ENCODE data around the gene STK32B.
"Not testable (repeated sequence)": the region's sequence is repeated elsewhere in the genome, so short reads cannot be mapped to it uniquely, and the experiment has no call there.

STK32B gene

DNA sequence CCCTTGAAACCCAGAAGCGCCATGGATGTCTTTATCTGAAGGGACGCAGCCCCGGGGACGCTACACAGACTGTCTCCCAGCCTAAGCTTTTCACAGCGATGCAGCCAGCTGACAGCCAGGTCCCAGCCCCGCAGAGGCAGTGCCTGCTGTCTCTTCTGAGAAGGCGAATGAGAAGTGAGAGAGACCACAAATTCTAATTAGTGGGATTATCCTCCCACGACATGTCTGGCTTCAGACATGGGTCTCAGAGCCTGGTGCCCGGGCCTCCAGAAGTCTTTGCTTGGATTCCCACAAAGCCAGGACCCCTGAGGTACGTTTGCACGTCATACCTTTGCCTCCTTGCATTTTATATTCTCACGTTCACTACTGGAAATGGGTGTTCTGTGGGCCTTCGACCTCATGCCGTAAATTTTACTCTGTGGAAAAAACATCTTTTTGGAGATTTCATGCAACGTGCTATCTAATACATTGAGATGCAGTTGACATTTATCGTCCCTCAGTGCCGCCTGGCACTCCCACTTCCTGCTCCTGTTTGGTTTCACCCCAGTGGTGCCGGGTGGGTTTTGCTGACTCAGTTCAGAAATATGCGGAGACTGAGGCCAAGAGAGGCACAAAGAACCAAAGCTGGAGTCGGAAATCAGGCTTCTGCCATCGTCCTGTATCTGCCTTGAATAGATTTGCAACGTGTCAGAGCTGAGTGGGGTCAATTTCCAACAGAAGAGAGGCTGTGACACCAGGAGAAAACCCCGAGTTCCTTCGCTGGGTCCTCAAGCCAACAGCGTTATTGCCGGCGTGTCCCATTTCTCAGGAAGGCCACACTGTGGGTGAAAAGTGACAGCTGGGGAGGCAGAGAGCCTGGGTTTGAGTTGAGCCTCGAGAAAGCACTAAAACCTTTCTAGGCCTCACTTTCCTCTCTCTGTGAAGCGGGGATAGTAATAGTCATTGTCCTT is 114.4 kb downstream of the STK32B start:
- Histone ChIP-seq H3K36me3 (ENCODE audit: insufficient read depth, low read depth, low read length) (no peaks in the 10 kb centered on the region), H3K9me3 (ENCODE audit: insufficient read depth, low read depth, low read length) (no peaks in the 10 kb centered on the region), H3K27me3 (ENCODE audit: insufficient read depth, low read length) (no peaks in the 10 kb centered on the region), H3K4me3 (ENCODE audit: low read length) (no peak overlapping the region), H3K9ac (ENCODE audit: low read depth, low read length) (no peak overlapping the region), H3K27ac (ENCODE audit: low read length) (no peak overlapping the region), H3K4me1 (ENCODE audit: insufficient read depth, low read length) (peaks cover 11% of the 10 kb centered on the region)

DNA sequence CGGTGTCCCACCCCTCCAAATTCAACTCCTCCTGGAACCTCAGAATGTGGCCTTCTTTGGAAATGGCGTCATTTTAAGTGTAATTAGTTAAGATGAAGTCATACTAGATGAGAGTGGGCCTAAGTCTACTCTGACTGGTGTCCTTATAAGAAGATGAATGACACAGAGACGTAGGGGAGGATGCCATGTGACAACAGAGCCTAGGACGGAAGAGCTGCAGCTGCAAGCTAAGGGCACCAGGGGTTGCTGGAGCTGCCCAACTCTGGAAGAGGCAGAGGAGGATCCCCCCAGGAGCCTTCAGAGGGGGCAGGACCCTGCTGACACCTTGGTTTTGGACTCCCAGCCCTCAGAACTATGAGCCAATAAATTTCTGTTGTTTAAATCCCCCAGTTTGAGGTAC is 115.1 kb downstream of the STK32B start:
- Histone ChIP-seq H3K27me3 (ENCODE audit: insufficient read depth, low read length) (no peaks in the 10 kb centered on the region), H3K36me3 (ENCODE audit: insufficient read depth, low read depth, low read length) (no peaks in the 10 kb centered on the region), H3K4me1 (ENCODE audit: insufficient read depth, low read length) (peaks cover 11% of the 10 kb centered on the region), H3K9ac (ENCODE audit: low read depth, low read length) (no peak overlapping the region), H3K27ac (ENCODE audit: low read length) (no peak overlapping the region), H3K4me3 (ENCODE audit: low read length) (no peak overlapping the region), H3K9me3 (ENCODE audit: insufficient read depth, low read depth, low read length) (no peaks in the 10 kb centered on the region)

GRCh38 chr4:5168891-5169290 is 117.6 kb downstream of the STK32B start:
- H3K4me1 ChIP-seq (ENCODE audit: insufficient read depth, low read length): peaks cover 11% of the 10 kb centered on the region
- no peak overlapping the region for H3K4me3 ChIP-seq (ENCODE audit: low read length)

GRCh38 chr4:5175836-5176235 is 124.6 kb downstream of the STK32B start:
- not testable (repeated sequence) for H3K27me3 ChIP-seq (ENCODE audit: insufficient read depth, low read length); H3K4me3 ChIP-seq (ENCODE audit: low read length); H3K9ac ChIP-seq (ENCODE audit: low read depth, low read length); H3K4me1 ChIP-seq (ENCODE audit: insufficient read depth, low read length); H3K27ac ChIP-seq (ENCODE audit: low read length); H3K36me3 ChIP-seq (ENCODE audit: insufficient read depth, low read depth, low read length)
- peaks cover 14% of the 10 kb centered on the region for H3K9me3 ChIP-seq (ENCODE audit: insufficient read depth, low read depth, low read length)

More at GRCh38 chr4:5168891-5169290, 117.6 kb downstream of the STK32B start:
- H3K9ac ChIP-seq (ENCODE audit: low read depth, low read length): no peak overlapping the region
- H3K27me3 ChIP-seq (ENCODE audit: insufficient read depth, low read length): no peaks in the 10 kb centered on the region
- H3K9me3 ChIP-seq (ENCODE audit: insufficient read depth, low read depth, low read length): no peaks in the 10 kb centered on the region
- H3K27ac ChIP-seq (ENCODE audit: low read length): no peak overlapping the region
- H3K36me3 ChIP-seq (ENCODE audit: insufficient read depth, low read depth, low read length): no peaks in the 10 kb centered on the region

- H3K9me3 ChIP-seq (ENCODE audit: insufficient read depth, low read depth, low read length): no peaks in the 10 kb centered on the region
- no peak overlapping the region for H3K4me3 ChIP-seq (ENCODE audit: low read length)
- H3K27ac ChIP-seq (ENCODE audit: low read length): no peak overlapping the region
These were observed 133.3 kb downstream of the STK32B start for GRCh38 chr4:5184606-5185005.

GRCh38 chr4:5185551-5185950 is 134.3 kb downstream of the STK32B start:
- Histone ChIP-seq H3K4me1 (ENCODE audit: insufficient read depth, low read length) (no peaks in the 10 kb centered on the region), H3K36me3 (ENCODE audit: insufficient read depth, low read depth, low read length) (no peaks in the 10 kb centered on the region), H3K27me3 (ENCODE audit: insufficient read depth, low read length) (no peaks in the 10 kb centered on the region), H3K9ac (ENCODE audit: low read depth, low read length) (no peak overlapping the region), H3K9me3 (ENCODE audit: insufficient read depth, low read depth, low read length) (no peaks in the 10 kb centered on the region), H3K4me3 (ENCODE audit: low read length) (no peak overlapping the region), H3K27ac (ENCODE audit: low read length) (no peak overlapping the region)

More at GRCh38 chr4:5184606-5185005, 133.3 kb downstream of the STK32B start:
- Histone ChIP-seq H3K9ac (ENCODE audit: low read depth, low read length) (no peak overlapping the region), H3K27me3 (ENCODE audit: insufficient read depth, low read length) (no peaks in the 10 kb centered on the region), H3K4me1 (ENCODE audit: insufficient read depth, low read length) (no peaks in the 10 kb centered on the region), H3K36me3 (ENCODE audit: insufficient read depth, low read depth, low read length) (no peaks in the 10 kb centered on the region)

- Histone ChIP-seq H3K4me1 (ENCODE audit: insufficient read depth, low read length) (no peaks in the 10 kb centered on the region), H3K4me3 (ENCODE audit: low read length) (no peak overlapping the region), H3K9me3 (ENCODE audit: insufficient read depth, low read depth, low read length) (no peaks in the 10 kb centered on the region), H3K36me3 (ENCODE audit: insufficient read depth, low read depth, low read length) (no peaks in the 10 kb centered on the region), H3K27ac (ENCODE audit: low read length) (no peak overlapping the region), H3K9ac (ENCODE audit: low read depth, low read length) (no peak overlapping the region), H3K27me3 (ENCODE audit: insufficient read depth, low read length) (no peaks in the 10 kb centered on the region)
These were observed 135.2 kb downstream of the STK32B start for GRCh38 chr4:5186271-5187064.

- no peak overlapping the region for H3K9ac ChIP-seq (ENCODE audit: low read depth, low read length)
These were observed 136.8 kb downstream of the STK32B start for GRCh38 chr4:5188130-5188529.

GRCh38 chr4:5191831-5192230 is 140.6 kb downstream of the STK32B start:
- Histone ChIP-seq H3K9me3 (ENCODE audit: insufficient read depth, low read depth, low read length) (no peaks in the 10 kb centered on the region), H3K27me3 (ENCODE audit: insufficient read depth, low read length) (no peaks in the 10 kb centered on the region), H3K9ac (ENCODE audit: low read depth, low read length) (no peak overlapping the region), H3K4me1 (ENCODE audit: insufficient read depth, low read length) (no peaks in the 10 kb centered on the region), H3K27ac (ENCODE audit: low read length) (no peak overlapping the region), H3K4me3 (ENCODE audit: low read length) (no peak overlapping the region), H3K36me3 (ENCODE audit: insufficient read depth, low read depth, low read length) (no peaks in the 10 kb centered on the region)

More at GRCh38 chr4:5188130-5188529, 136.8 kb downstream of the STK32B start:
- Histone ChIP-seq H3K4me1 (ENCODE audit: insufficient read depth, low read length) (no peaks in the 10 kb centered on the region), H3K4me3 (ENCODE audit: low read length) (no peak overlapping the region), H3K36me3 (ENCODE audit: insufficient read depth, low read depth, low read length) (no peaks in the 10 kb centered on the region), H3K9me3 (ENCODE audit: insufficient read depth, low read depth, low read length) (no peaks in the 10 kb centered on the region), H3K27me3 (ENCODE audit: insufficient read depth, low read length) (no peaks in the 10 kb centered on the region), H3K27ac (ENCODE audit: low read length) (no peak overlapping the region)

GRCh38 chr4:5192271-5192670 is 141.0 kb downstream of the STK32B start:
- Histone ChIP-seq H3K36me3 (ENCODE audit: insufficient read depth, low read depth, low read length) (no peaks in the 10 kb centered on the region), H3K9me3 (ENCODE audit: insufficient read depth, low read depth, low read length) (no peaks in the 10 kb centered on the region), H3K4me1 (ENCODE audit: insufficient read depth, low read length) (no peaks in the 10 kb centered on the region), H3K27ac (ENCODE audit: low read length) (no peak overlapping the region), H3K9ac (ENCODE audit: low read depth, low read length) (no peak overlapping the region), H3K27me3 (ENCODE audit: insufficient read depth, low read length) (no peaks in the 10 kb centered on the region), H3K4me3 (ENCODE audit: low read length) (no peak overlapping the region)

- Histone ChIP-seq H3K36me3 (ENCODE audit: insufficient read depth, low read depth, low read length) (no peaks in the 10 kb centered on the region), H3K4me1 (ENCODE audit: insufficient read depth, low read length) (no peaks in the 10 kb centered on the region), H3K9me3 (ENCODE audit: insufficient read depth, low read depth, low read length) (no peaks in the 10 kb centered on the region), H3K27me3 (ENCODE audit: insufficient read depth, low read length) (no peaks in the 10 kb centered on the region), H3K27ac (ENCODE audit: low read length) (no peak overlapping the region), H3K4me3 (ENCODE audit: low read length) (no peak overlapping the region), H3K9ac (ENCODE audit: low read depth, low read length) (no peak overlapping the region)
These were observed 141.4 kb downstream of the STK32B start for GRCh38 chr4:5192678-5193077.
